ENCODE results near the gene RAB44.

- TF ChIP-seq POLR2A (IDR thresholded peaks at IDR 0.05): no peak
- TF ChIP-seq CTCF (IDR thresholded peaks at IDR 0.05): no peak
Observed at GRCh38 chr6:36727505-36728021, 29.9 kb downstream of the RAB44 start.
